PC-9 (cell line): ENCODE measurements around the gene LRRC72. TPM values are rescaled to one million over a fixed set of nuclear protein-coding genes. Genes with fewer than 3 reads are reported as not detected.

Experiments
- BruUV-seq: library from RNA; stranded (reverse); fragments of 400-500 nt; replicated peaks from 2 replicates; lab custom pipeline; 2021; lab: Mats Ljungman, UMichigan
- CTCF ChIA-PET: fragments of 300-600 bp; sonication (Branson Sonifier 250); formaldehyde crosslinking; loops from one replicate; lab custom pipeline; 2022; ENCODE audit warnings: antibody characterized with exemption; lab: Charles Lee
- POLR2A ChIA-PET: fragments of 300-600 bp; sonication (Branson Sonifier 250); formaldehyde crosslinking; loops from one replicate; lab custom pipeline; 2022; ENCODE audit warnings: antibody characterized with exemption; ENCODE audit not compliant: unreplicated experiment; lab: Charles Lee
- DNase-seq, 2 experiments: peaks; one replicate each; pipeline versions ENCODE4 v3.0.0 to v3.0.0-alpha.2; 2015 to 2022; ENCODE audit warnings: mixed read lengths in 1 of 2
- H2AFZ ChIP-seq: fragments of 200-600 bp; sonication (generic); 2 replicates; pipeline ENCODE4 v1.8.1; 2017; ENCODE audit warnings: antibody characterized with exemption
- H3F3A ChIP-seq: fragments of 200-600 bp; sonication (generic); 2 replicates; pipeline ENCODE4 v1.8.1; 2017; ENCODE audit warnings: antibody characterized with exemption, mild to moderate bottlenecking, low read depth; ENCODE audit not compliant: insufficient read depth
- H3K27ac ChIP-seq: fragments of 200-600 bp; sonication (generic); 2 replicates; pipeline ENCODE4 v1.6.1; 2016; ENCODE audit warnings: mixed run types
- H3K27me3 ChIP-seq: fragments of 200-600 bp; sonication (generic); 2 replicates; pipeline ENCODE4 v1.6.1; 2016; ENCODE audit warnings: low read depth, mixed run types; ENCODE audit not compliant: insufficient read depth
- H3K36me3 ChIP-seq: fragments of 200-600 bp; sonication (generic); 2 replicates; pipeline ENCODE4 v1.6.1; 2016; ENCODE audit warnings: low read depth, mixed run types
- H3K4me1 ChIP-seq: fragments of 200-600 bp; sonication (generic); replicated peaks from 2 replicates; pipeline ENCODE4 v1.6.1; 2016; ENCODE audit warnings: mixed run types; ENCODE audit not compliant: insufficient read depth
- H3K4me2 ChIP-seq: fragments of 200-600 bp; sonication (generic); 2 replicates; pipeline ENCODE4 v1.6.1; 2017; ENCODE audit warnings: mixed run types
- H3K4me3 ChIP-seq: fragments of 200-600 bp; sonication (generic); 2 replicates; pipeline ENCODE4 v1.6.1; 2016; ENCODE audit warnings: mixed run types
- H3K79me2 ChIP-seq: fragments of 200-600 bp; sonication (generic); 2 replicates; pipeline ENCODE4 v1.6.1; 2017; ENCODE audit warnings: low read depth, mixed run types
- H3K9me2 ChIP-seq: fragments of 200-600 bp; sonication (generic); 2 replicates; pipeline ENCODE4 v1.8.1; 2017; ENCODE audit warnings: mild to moderate bottlenecking; ENCODE audit not compliant: insufficient read depth
- H3K9me3 ChIP-seq: fragments of 200-600 bp; sonication (generic); 2 replicates; pipeline ENCODE4 v1.8.1; 2016; ENCODE audit warnings: low read depth; ENCODE audit not compliant: insufficient read depth
- H4K20me1 ChIP-seq: fragments of 200-600 bp; sonication (generic); 2 replicates; pipeline ENCODE4 v1.8.1; 2017; ENCODE audit not compliant: insufficient read depth
- EZH2 ChIP-seq: fragments of 200-600 bp; sonication (generic); IDR thresholded peaks from 2 replicates; pipeline ENCODE4 v1.8.0; 2017; ENCODE audit warnings: antibody characterized with exemption, low read depth
- intact Hi-C: fragments of 100-400 bp; cut with micrococcal nuclease; formaldehyde crosslinking; loops from one replicate; pipeline ENCODE4 v1.10.0; 2022; ENCODE audit not compliant: unreplicated experiment
- total RNA-seq: library from RNA; stranded (reverse); gene quantifications from 2 replicates; pipeline ENCODE4 v1.2.3, GENCODE V29; 2021
- TF ChIP-seq, protein P1 (sequence below): fragments of 200-600 bp; sonication (generic); conservative IDR thresholded peaks from 2 replicates; pipeline ENCODE4 v1.6.1; 2017; ENCODE audit warnings: mixed run types, antibody characterized with exemption, mild to moderate bottlenecking, moderate library complexity

LRRC72 gene
- total RNA-seq, 1 experiment from 2014 or later, result not detected

DNA sequence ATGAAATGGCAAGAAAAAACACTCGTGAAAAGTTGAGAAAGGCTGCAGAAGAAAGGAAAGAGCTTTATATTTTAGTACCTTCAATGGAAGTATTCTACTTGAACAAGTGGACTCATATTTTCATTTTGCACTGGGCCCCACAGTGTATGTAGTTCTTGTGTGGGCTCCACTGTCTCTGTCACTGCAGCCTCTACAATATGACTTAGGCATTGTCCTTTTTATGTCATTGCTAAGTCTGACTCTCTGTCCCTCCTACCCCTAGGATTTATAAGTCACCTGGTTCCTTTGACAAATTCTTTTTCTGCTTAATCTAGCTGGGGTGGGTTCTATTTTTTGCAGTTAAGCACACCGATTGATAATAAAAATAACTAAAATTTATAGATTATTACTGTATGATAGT is 33.4 kb upstream of the LRRC72 start:
- Histone ChIP-seq H2AFZ (no peak overlapping the region), H3K9me2 (no peaks in the 10 kb centered on the region), H3K27me3 (no peaks in the 10 kb centered on the region), H3K9me3 (no peaks in the 10 kb centered on the region), H3K4me3 (no peak overlapping the region), H3K36me3 (no peaks in the 10 kb centered on the region), H3K4me2 (no peak overlapping the region), H4K20me1 (no peaks in the 10 kb centered on the region), H3K79me2 (no peaks in the 10 kb centered on the region), H3K27ac (no peak overlapping the region), H3F3A (no peaks in the 10 kb centered on the region), H3K4me1 (no peaks in the 10 kb centered on the region)
- intact Hi-C loops, result loop anchor here (5.0 kb wide), 1 partner anchor 66 kb away; no protein-coding TSS in a partner anchor
- CTCF ChIA-PET, result no interaction called here
- TF ChIP-seq, protein P1, sequence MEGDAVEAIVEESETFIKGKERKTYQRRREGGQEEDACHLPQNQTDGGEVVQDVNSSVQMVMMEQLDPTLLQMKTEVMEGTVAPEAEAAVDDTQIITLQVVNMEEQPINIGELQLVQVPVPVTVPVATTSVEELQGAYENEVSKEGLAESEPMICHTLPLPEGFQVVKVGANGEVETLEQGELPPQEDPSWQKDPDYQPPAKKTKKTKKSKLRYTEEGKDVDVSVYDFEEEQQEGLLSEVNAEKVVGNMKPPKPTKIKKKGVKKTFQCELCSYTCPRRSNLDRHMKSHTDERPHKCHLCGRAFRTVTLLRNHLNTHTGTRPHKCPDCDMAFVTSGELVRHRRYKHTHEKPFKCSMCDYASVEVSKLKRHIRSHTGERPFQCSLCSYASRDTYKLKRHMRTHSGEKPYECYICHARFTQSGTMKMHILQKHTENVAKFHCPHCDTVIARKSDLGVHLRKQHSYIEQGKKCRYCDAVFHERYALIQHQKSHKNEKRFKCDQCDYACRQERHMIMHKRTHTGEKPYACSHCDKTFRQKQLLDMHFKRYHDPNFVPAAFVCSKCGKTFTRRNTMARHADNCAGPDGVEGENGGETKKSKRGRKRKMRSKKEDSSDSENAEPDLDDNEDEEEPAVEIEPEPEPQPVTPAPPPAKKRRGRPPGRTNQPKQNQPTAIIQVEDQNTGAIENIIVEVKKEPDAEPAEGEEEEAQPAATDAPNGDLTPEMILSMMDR, result no peak
- TF ChIP-seq EZH2, result no peak
- BruUV-seq, result no TSS peak
- POLR2A ChIA-PET, result no interaction called here
- DNase-seq, result no peak

DNA sequence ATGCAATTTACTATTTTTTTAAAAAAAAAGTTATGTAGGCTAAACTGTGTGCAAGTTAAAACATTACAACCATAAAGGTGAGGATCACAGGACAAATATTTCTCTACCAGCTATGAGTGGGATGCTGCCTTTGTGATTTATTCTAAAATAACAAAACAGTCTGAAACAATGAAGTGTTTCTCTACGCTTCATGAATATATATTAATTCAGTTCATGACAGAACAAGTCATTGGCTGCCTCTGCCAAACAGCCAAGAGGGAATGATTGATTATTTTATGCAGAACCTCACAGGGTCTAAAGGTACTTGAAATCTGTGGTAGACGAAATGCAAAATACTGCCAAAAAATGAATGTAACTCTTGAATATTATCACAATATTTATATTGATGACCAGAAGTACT is 32.1 kb upstream of the LRRC72 start:
- no peak overlapping the region for H2AFZ ChIP-seq
- intact Hi-C loops, result loop anchor here (5.0 kb wide), 1 partner anchor 67 kb away; no protein-coding TSS in a partner anchor
- H3K27ac ChIP-seq, result no peak overlapping the region
- no peak for DNase-seq
- H3K79me2 ChIP-seq, result no peaks in the 10 kb centered on the region
- TF ChIP-seq EZH2, result no peak
- TF ChIP-seq, protein P1, result no peak
- no TSS peak for BruUV-seq
- no peaks in the 10 kb centered on the region for H3K4me1 ChIP-seq
- H3K27me3 ChIP-seq, result no peaks in the 10 kb centered on the region
- POLR2A ChIA-PET, result interaction anchor here (0.7 kb wide), 2 partner anchors 11 to 205 kb away, joined by 6 to 9 read pairs; no protein-coding TSS in a partner anchor
- H3K4me3 ChIP-seq, result no peak overlapping the region
- no peaks in the 10 kb centered on the region for H3F3A ChIP-seq
- H3K9me2 ChIP-seq, result no peaks in the 10 kb centered on the region
- H4K20me1 ChIP-seq, result no peaks in the 10 kb centered on the region
- H3K9me3 ChIP-seq, result no peaks in the 10 kb centered on the region
- H3K4me2 ChIP-seq, result no peak overlapping the region
- CTCF ChIA-PET, result no interaction called here
- H3K36me3 ChIP-seq, result no peaks in the 10 kb centered on the region

DNA sequence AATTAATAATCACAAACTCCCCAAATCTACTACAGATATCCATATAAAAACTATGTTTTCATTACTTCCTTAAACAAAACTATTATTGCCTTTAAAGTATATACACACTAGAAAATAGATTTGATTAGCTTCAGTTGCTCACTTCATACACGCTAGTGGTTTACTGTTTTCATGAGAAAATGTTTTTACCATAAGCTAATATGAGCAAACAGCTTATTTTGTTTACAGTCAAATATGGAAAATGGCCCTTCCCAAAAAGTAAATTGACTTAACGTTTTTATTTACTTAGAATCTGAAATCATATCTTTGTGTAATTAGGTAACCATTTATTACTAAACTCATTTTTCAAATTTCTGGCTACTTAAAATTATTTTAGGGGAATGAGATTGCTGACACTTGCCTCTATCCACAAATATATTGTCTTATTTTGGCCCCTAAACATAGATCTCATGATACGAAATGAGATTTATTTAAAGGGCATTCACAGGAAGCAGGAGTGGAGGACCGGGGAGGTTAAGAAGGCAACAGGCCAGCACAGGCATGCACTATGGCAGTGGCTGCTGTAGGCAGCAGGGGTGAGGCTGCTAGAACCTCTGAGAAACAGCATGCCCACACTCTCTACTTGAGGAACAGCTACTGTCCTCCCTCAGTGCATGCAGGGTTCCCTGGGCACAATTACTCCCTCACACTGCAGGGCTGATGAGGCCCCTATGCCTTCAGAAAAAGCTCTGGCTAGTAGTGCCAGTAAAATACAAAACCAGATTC is 31.5 kb upstream of the LRRC72 start:
- Histone ChIP-seq H3K9me2 (no peaks in the 10 kb centered on the region), H3F3A (no peaks in the 10 kb centered on the region), H3K4me1 (no peaks in the 10 kb centered on the region), H3K27me3 (no peaks in the 10 kb centered on the region), H3K9me3 (no peaks in the 10 kb centered on the region), H3K27ac (no peak overlapping the region), H4K20me1 (no peaks in the 10 kb centered on the region), H3K79me2 (no peaks in the 10 kb centered on the region), H3K4me2 (no peak overlapping the region), H3K36me3 (no peaks in the 10 kb centered on the region), H2AFZ (0 out of 2 replicates have a peak overlapping the region, but pooled peaks have one; percentile 3), H3K4me3 (no peak overlapping the region)
- DNase-seq, result no peak
- intact Hi-C loops, result loop anchor here (5.0 kb wide), 1 partner anchor 68 kb away; no protein-coding TSS in a partner anchor
- TF ChIP-seq, protein P1, result no peak
- no peak for TF ChIP-seq EZH2
- ChIA-PET POLR2A (no interaction called here), CTCF (no interaction called here)
- no TSS peak for BruUV-seq
